H1 (cell line): ENCODE measurements around the gene NMT2. TPM values are rescaled to one million over a fixed set of nuclear protein-coding genes. Genes with fewer than 3 reads are reported as not detected.

Experiments used
- CTCF ChIA-PET: fragments of 300-600 bp; sonication (Branson Sonifier 250); formaldehyde crosslinking; loops from one replicate; lab custom pipeline; 2021; ENCODE audit not compliant: partially characterized antibody; lab: Charles Lee
- POLR2A ChIA-PET: fragments of 300-600 bp; sonication (Branson Sonifier 250); formaldehyde crosslinking; loops from one replicate; lab custom pipeline; 2021; ENCODE audit warnings: inconsistent platforms; ENCODE audit not compliant: partially characterized antibody; lab: Charles Lee
- DNase-seq, 2 experiments: peaks; one replicate each; pipeline versions ENCODE4 v3.0.0 to v3.0.0-alpha.2; 2010 to 2022; ENCODE audit warnings: low spot score in 2 of 2, low read depth in 1 of 2, mixed read lengths in 1 of 2
- FAIRE-seq: peaks from 2 replicates; lab custom pipeline; 2011; peaks lifted over from hg19 to GRCh38; lab: Jason Lieb, UNC
- H2AFZ ChIP-seq: 2 replicates; pipeline ENCODE4 v1.8.1; 2012; ENCODE audit warnings: low read length, inconsistent platforms
- H2AK5ac ChIP-seq: 2 replicates; pipeline ENCODE4 v1.6.1; 2013; ENCODE audit warnings: low read depth, low read length
- H2BK120ac ChIP-seq: replicated peaks from 2 replicates; pipeline ENCODE3; 2013; ENCODE audit warnings: low read depth, low read length, inconsistent platforms
- H2BK12ac ChIP-seq: 2 replicates; pipeline ENCODE4 v1.6.1; 2013; ENCODE audit warnings: low read depth, low read length
- H2BK15ac ChIP-seq: 2 replicates; pipeline ENCODE4 v1.6.1; 2013; ENCODE audit warnings: low read length
- H2BK20ac ChIP-seq: 2 replicates; pipeline ENCODE4 v1.6.1; 2013; ENCODE audit warnings: low read length
- H2BK5ac ChIP-seq: 2 replicates; pipeline ENCODE4 v1.6.1; 2013; ENCODE audit warnings: low read depth, low read length
- H3K14ac ChIP-seq: 2 replicates; pipeline ENCODE4 v1.6.1; 2013; ENCODE audit warnings: inconsistent platforms; ENCODE audit not compliant: insufficient read length
- H3K18ac ChIP-seq: 2 replicates; pipeline ENCODE4 v1.6.1; 2013; ENCODE audit warnings: low read length; ENCODE audit errors: extremely low read depth
- H3K23ac ChIP-seq: 2 replicates; pipeline ENCODE4 v1.6.1; 2013; ENCODE audit warnings: inconsistent platforms; ENCODE audit not compliant: insufficient read length
- H3K23me2 ChIP-seq: 2 replicates; pipeline ENCODE4 v1.6.1; 2013; ENCODE audit warnings: low read depth, low read length
- H3K27ac ChIP-seq: 2 replicates; pipeline ENCODE4 v1.6.1; 2011; ENCODE audit warnings: low read depth, low read length, inconsistent platforms
- H3K27me3 ChIP-seq, 4 experiments: replicated peaks in 1 of 4; 1 replicate in 1 of 4; 2 replicates in 3 of 4; pipeline versions ENCODE4 v1.6.1 to v1.8.1; 2011 to 2013; ENCODE audit warnings: low read length in 3 of 4, mild to moderate bottlenecking in 3 of 4, inconsistent platforms in 2 of 4, mixed read lengths in 2 of 4, moderate library complexity in 1 of 4; ENCODE audit not compliant: control insufficient read depth in 3 of 4, insufficient read depth in 3 of 4; ENCODE audit errors: extremely low read depth in 1 of 4
- H3K36me3 ChIP-seq, 4 experiments: 2 replicates each; pipeline versions ENCODE4 v1.6.1 to v1.8.1; 2011 to 2013; ENCODE audit warnings: mild to moderate bottlenecking in 4 of 4, low read length in 3 of 4, moderate library complexity in 2 of 4, control low read depth in 1 of 4, inconsistent platforms in 1 of 4; ENCODE audit not compliant: insufficient read depth in 4 of 4, control insufficient read depth in 2 of 4
- H3K4ac ChIP-seq: replicated peaks from 2 replicates; pipeline ENCODE3; 2013; ENCODE audit warnings: low read length, low read depth, mixed read lengths, inconsistent platforms; ENCODE audit not compliant: insufficient read length
- H3K4me1 ChIP-seq, 4 experiments: replicated peaks in 1 of 4; 1 replicate in 1 of 4; 2 replicates in 3 of 4; pipeline versions ENCODE4 v1.6.1 to v1.8.1; 2011 to 2013; ENCODE audit warnings: low read length in 3 of 4, inconsistent platforms in 2 of 4, mixed read lengths in 1 of 4; ENCODE audit not compliant: insufficient read depth in 4 of 4, control insufficient read depth in 3 of 4
- H3K4me2 ChIP-seq, 2 experiments: 2 replicates each; pipeline versions ENCODE4 v1.6.1 to v1.8.1; 2011 to 2013; ENCODE audit warnings: low read depth in 2 of 2, low read length in 2 of 2, control low read depth in 1 of 2, inconsistent platforms in 1 of 2, mild to moderate bottlenecking in 1 of 2; ENCODE audit not compliant: insufficient read depth in 1 of 2
- H3K4me3 ChIP-seq, 4 experiments: fragments of 200-600, 300-600 bp in 1 of 4; sonication (generic), shearing (Covaris generic), sonication (Bioruptor Twin) in 1 of 4; 2 replicates each; pipeline versions ENCODE4 v1.5.1 to v1.8.1; 2011 to 2016; ENCODE audit warnings: low read length in 4 of 4, low read depth in 3 of 4, control low read depth in 2 of 4, inconsistent platforms in 2 of 4, mild to moderate bottlenecking in 2 of 4, mixed read lengths in 1 of 4, moderate library complexity in 1 of 4; ENCODE audit not compliant: insufficient read depth in 2 of 4; ENCODE audit errors: extremely low read depth in 1 of 4
- H3K56ac ChIP-seq: replicated peaks from 2 replicates; pipeline ENCODE3; 2013; ENCODE audit warnings: low read depth, mild to moderate bottlenecking, mixed read lengths, low read length, inconsistent platforms; ENCODE audit not compliant: insufficient read length
- H3K79me1 ChIP-seq: 2 replicates; pipeline ENCODE4 v1.6.1; 2013; ENCODE audit warnings: low read depth, low read length, control low read depth
- H3K79me2 ChIP-seq, 2 experiments: 2 replicates each; pipeline versions ENCODE4 v1.6.1 to v1.8.1; 2012 to 2013; ENCODE audit warnings: low read length in 2 of 2, mild to moderate bottlenecking in 2 of 2, inconsistent platforms in 1 of 2; ENCODE audit not compliant: insufficient read depth in 2 of 2, control insufficient read depth in 1 of 2
- H3K9ac ChIP-seq, 4 experiments: replicated peaks in 1 of 4; 1 replicate in 1 of 4; 2 replicates in 3 of 4; pipeline versions ENCODE4 v1.6.1 to v1.8.1; 2011 to 2013; ENCODE audit warnings: low read depth in 3 of 4, low read length in 3 of 4, control low read depth in 2 of 4, mild to moderate bottlenecking in 2 of 4, moderate library complexity in 2 of 4, inconsistent platforms in 1 of 4; ENCODE audit errors: extremely low read depth in 1 of 4
- H3K9me3 ChIP-seq, 2 experiments: 2 replicates each; pipeline versions ENCODE4 v1.6.1 to v1.8.1; 2012 to 2013; ENCODE audit warnings: mild to moderate bottlenecking in 2 of 2, moderate library complexity in 2 of 2, control low read depth in 1 of 2, inconsistent platforms in 1 of 2, low read depth in 1 of 2, low read length in 1 of 2, mixed read lengths in 1 of 2; ENCODE audit not compliant: insufficient read depth in 2 of 2
- H4K20me1 ChIP-seq, 2 experiments: replicated peaks in 1 of 2; 2 replicates each; pipeline versions ENCODE3 to v1.8.1; 2011 to 2013; ENCODE audit warnings: inconsistent platforms in 2 of 2, low read length in 2 of 2, mild to moderate bottlenecking in 1 of 2; ENCODE audit not compliant: insufficient read depth in 2 of 2, control insufficient read depth in 1 of 2
- H4K5ac ChIP-seq: 2 replicates; pipeline ENCODE4 v1.6.1; 2013; ENCODE audit warnings: low read length, low read depth, mixed read lengths, inconsistent platforms; ENCODE audit not compliant: insufficient read length
- H4K8ac ChIP-seq: 2 replicates; pipeline ENCODE4 v1.8.0; 2013; ENCODE audit warnings: mild to moderate bottlenecking, moderate library complexity, low read length, inconsistent platforms; ENCODE audit not compliant: insufficient read depth; ENCODE audit errors: extremely low read depth
- H4K91ac ChIP-seq: replicated peaks from 2 replicates; pipeline ENCODE3; 2013; ENCODE audit warnings: low read length, mixed read lengths, inconsistent platforms; ENCODE audit not compliant: insufficient read length
- WGBS, 2 experiments: shearing (Covaris generic) in 1 of 2; methylation state at CpG; one replicate each; pipeline versions ENCODE4 v1.1.6 to v1.1.7; 2013 to 2015; ENCODE audit warnings: low lambda C conversion rate in 2 of 2, mixed read lengths in 2 of 2, inconsistent platforms in 1 of 2, low coverage in 1 of 2, missing lambda C conversion rate in 1 of 2; ENCODE audit not compliant: insufficient replicate concordance in 2 of 2, insufficient coverage in 1 of 2, insufficient read length in 1 of 2; ENCODE audit errors: extremely low coverage in 1 of 2, missing lambda C conversion rate in 1 of 2; 5-methylcytosine and 5-hydroxymethylcytosine counted together
- polyA plus RNA-seq, 7 experiments: library from polyadenylated mRNA; depleted of rRNA in 3 of 7; stranded (reverse) in 5 of 7; unstranded in 2 of 7; fragments of >200 nt in 5 of 7; fragments of 200-250 nt in 2 of 7; gene quantifications; 1 replicate in 5 of 7; 2 replicates in 1 of 7; 4 replicates in 1 of 7; pipeline versions ENCODE4 v1.2.1 to v1.2.3, GENCODE V29; 2011 to 2013; ENCODE audit warnings: missing spikeins in 2 of 7, mixed read lengths in 2 of 7
- total RNA-seq: library from RNA; stranded (reverse); fragmentation: NEBNext Ultra II Directional; extraction: Animal tissue kit (Norgen Biotek cat#: 25700); gene quantifications from 2 replicates; pipeline ENCODE4 v1.2.1, GENCODE V29; 2021

Gene NMT2
- total and polyA plus RNA-seq, 2 of the 8 experiments (the other 6 are each of a cell fraction or from before 2014, with no cell fraction given), result 4.4 to 15.4 TPM

- no peak overlapping the region for H4K91ac ChIP-seq
- no peak overlapping the region for H3K18ac ChIP-seq
- H2BK12ac ChIP-seq, result no peak overlapping the region
- peaks cover 0 to 4% (median 0%) of the 10 kb centered on the region in 4 experiments; a peak in 1 of 7 replicates for H3K4me1 ChIP-seq
- H2BK120ac ChIP-seq, result no peak overlapping the region
- no peak overlapping the region for H2BK20ac ChIP-seq
- POLR2A ChIA-PET, result no interaction called here
- peaks cover 0 to 3% of the 10 kb centered on the region in 2 experiments; a peak in 2 of 4 replicates for H3K79me2 ChIP-seq
- CTCF ChIA-PET, result no interaction called here
- no peak overlapping the region for H4K8ac ChIP-seq
- no peak overlapping the region for H3K4me3 ChIP-seq
- H3K4ac ChIP-seq, result no peak overlapping the region
- no peak overlapping the region for H2AFZ ChIP-seq
- H3K27ac ChIP-seq, result no peak overlapping the region
- DNase-seq (no peak), FAIRE-seq (no peak)
- no peaks in the 10 kb centered on the region for H4K20me1 ChIP-seq
- no peaks in the 10 kb centered on the region for H3K79me1 ChIP-seq
- no peaks in the 10 kb centered on the region; a peak in 1 of 7 replicates for H3K27me3 ChIP-seq
- H3K56ac ChIP-seq, result no peak overlapping the region
- H3K23me2 ChIP-seq, result peaks cover 8% of the 10 kb centered on the region
- no peak overlapping the region for H2BK15ac ChIP-seq
- H2AK5ac ChIP-seq, result no peak overlapping the region
- no peak overlapping the region for H4K5ac ChIP-seq
- no peak overlapping the region for H3K4me2 ChIP-seq
- no peak overlapping the region for H3K14ac ChIP-seq
- no peak overlapping the region for H3K23ac ChIP-seq
- no peaks in the 10 kb centered on the region for H3K9me3 ChIP-seq
- no peak overlapping the region for H3K9ac ChIP-seq
- whole genome bisulfite sequencing, 2 experiments, result 90% methylated on average over 8 of the region's 16 CpGs; no CpG with 5 or more reads in 1 of the 2 experiments
- H2BK5ac ChIP-seq, result no peak overlapping the region
- no peaks in the 10 kb centered on the region for H3K36me3 ChIP-seq
These were observed 75.6 kb downstream of the NMT2 start for GRCh38 chr10:15092855-15093408.
